GM15510 (cell line): Measurements from ENCODE around the gene TUBA1B.

Experiments
- POLR2A ChIP-seq: IDR thresholded peaks from 3 replicates; pipeline ENCODE4 v1.6.1; 2011; ENCODE audit warnings: borderline replicate concordance; ENCODE audit not compliant: insufficient read length; ENCODE audit errors: extremely low read depth

TUBA1B gene

DNA sequence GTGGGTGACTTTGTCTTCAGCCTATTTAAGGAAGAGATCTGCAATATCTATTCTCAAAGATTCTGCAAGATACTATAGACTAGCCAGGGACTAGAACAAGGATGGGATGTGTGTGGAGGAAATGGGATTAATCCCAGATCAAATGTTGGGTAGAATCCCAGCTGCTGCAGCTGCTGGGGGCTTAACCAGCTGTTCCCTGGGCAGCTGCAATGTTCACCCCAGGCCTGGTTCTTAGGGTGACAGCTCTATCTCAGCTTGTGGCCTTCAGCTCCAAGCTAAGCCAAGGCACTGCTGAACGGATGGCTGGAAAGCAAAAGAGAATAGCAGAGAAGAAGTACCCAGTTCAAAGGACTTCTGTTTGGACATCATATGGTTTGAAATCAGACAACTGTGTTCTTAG, 51.4 kb downstream of the TUBA1B start:
- no peak for TF ChIP-seq POLR2A
